ENCODE data around the gene TSPAN11. TPM values are rescaled to one million over a fixed set of nuclear protein-coding genes. Genes with fewer than 3 reads are reported as not detected.

The TSPAN11 gene
- polyA plus RNA-seq, 6 donors from 2014 or later, result not detected

- no peak overlapping the region for H3K27ac Mint-ChIP-seq
- H3K4me1 Mint-ChIP-seq, result peaks cover 0 to 7% (median 0%) of the 10 kb centered on the region in 3 donors
- H3K4me3 Mint-ChIP-seq, result peak overlapping the region in 3 of 8 donors; percentile 16 to 77 (median 40)
- H3K36me3 Mint-ChIP-seq, result no peaks in the 10 kb centered on the region
- peaks cover 0 to 4% (median 0%) of the 10 kb centered on the region in 7 donors for H3K9me3 Mint-ChIP-seq
- ATAC-seq (ENCODE audit: low read depth in 2 of 2), result no peak
- peaks cover 38 to 69% (median 68%) of the 10 kb centered on the region in 3 donors for H3K27me3 Mint-ChIP-seq
- DNase-seq, result no peak
These were observed 669 bp downstream of the TSPAN11 start for GRCh38 chr12:30927222-30927611.

DNA sequence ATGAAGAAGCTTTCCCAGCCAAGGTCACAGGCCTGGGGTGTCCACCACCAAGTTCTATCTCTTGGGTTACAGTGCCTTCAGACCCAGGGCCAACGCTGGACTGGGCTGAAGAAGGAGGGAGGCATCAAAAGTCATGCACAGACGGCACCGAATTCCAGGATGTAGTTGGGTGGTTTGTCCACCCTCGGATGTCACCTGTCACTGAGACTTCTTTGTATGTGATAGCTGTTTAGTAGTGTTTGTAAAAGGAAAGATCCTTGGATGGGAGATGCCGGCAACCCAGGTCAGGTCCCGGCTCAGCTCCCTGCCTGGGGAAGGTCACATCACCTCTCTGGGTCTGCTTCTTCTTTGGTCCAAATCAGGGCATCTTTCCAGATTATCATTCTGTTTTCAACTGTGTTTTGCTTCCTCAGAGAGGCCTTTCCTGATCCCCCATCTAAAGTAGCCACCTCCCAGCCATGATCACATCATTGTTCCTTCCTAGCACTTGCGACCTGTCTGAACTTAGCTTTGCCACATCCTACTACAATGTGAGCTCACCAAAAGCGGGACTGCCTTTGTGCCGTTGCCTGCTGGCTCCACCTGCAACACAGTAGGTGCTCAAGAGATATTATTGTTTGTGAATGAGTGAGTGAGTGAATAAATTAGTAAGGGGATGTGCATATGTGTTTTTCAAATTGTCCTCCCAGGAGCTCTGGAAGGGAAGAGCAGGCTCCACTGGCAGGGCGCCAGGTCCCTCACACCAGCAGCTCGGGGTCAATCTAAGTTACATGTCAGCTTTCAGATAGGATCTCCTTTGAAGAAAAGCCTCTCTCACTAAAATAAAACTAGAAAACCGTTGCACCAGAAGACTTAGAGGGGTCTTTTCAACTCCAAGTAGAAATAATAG lies 2.1 kb downstream of the TSPAN11 start:
- no peaks in the 10 kb centered on the region for H3K36me3 Mint-ChIP-seq
- ATAC-seq (ENCODE audit: low read depth in 2 of 2) (no peak), DNase-seq (no peak)
- peaks cover 0 to 2% (median 0%) of the 10 kb centered on the region in 7 donors for H3K9me3 Mint-ChIP-seq
- H3K27ac Mint-ChIP-seq, result no peak overlapping the region
- H3K4me1 Mint-ChIP-seq, result peaks cover 0 to 7% (median 0%) of the 10 kb centered on the region in 3 donors
- peaks cover 33 to 70% (median 60%) of the 10 kb centered on the region in 3 donors for H3K27me3 Mint-ChIP-seq
- no peak overlapping the region for H3K4me3 Mint-ChIP-seq

DNA sequence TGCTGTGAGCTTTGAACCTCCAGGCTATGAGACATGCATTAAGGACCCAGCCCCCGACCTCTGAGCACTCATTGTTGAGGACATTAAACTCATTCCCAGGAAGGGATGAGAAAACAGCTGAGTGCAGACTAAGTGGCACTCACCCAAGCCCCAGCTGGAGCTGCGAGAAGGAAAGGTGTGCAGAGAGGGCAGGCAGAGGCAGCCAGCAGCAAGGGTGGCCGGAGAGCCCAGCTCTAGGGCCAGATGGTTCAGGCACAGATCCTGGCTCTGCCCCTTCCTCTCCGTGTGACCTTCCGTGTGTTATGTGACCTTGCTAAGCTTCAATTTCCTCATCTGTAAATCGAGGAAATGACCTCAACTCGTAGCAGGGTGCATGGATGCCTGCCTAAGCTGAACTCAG lies 3.7 kb downstream of the TSPAN11 start:
- Mint-ChIP-seq H3K9me3 (peaks cover 0 to 10% (median 5%) of the 10 kb centered on the region in 7 donors), H3K4me1 (peaks cover 0 to 7% (median 0%) of the 10 kb centered on the region in 3 donors), H3K4me3 (no peak overlapping the region), H3K27ac (no peak overlapping the region), H3K27me3 (peaks cover 25 to 56% (median 47%) of the 10 kb centered on the region in 3 donors), H3K36me3 (no peaks in the 10 kb centered on the region)
- ATAC-seq (ENCODE audit: low read depth in 2 of 2) (no peak), DNase-seq (no peak)

DNA sequence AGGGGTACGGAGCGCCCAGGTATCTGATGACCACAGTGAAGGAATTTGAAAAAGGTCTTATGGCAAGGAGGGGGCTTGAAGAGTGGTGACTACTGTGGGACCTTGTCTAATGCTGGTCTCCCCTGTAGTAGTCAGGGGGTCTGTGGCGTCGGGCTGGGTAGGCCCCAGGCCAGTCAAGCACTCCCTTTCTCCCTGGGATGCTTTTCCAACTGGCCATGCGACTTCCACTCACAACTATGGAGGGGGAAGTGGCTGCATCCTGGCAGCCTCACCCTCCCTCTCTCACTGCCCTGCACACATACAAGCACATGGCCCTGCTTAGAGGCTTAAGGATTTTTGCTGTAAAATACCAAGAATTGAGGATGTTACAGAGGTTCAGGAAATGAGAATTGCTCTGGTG lies 4.1 kb downstream of the TSPAN11 start:
- Mint-ChIP-seq H3K4me3 (no peak overlapping the region), H3K27ac (no peak overlapping the region), H3K27me3 (peaks cover 21 to 52% (median 43%) of the 10 kb centered on the region in 3 donors), H3K4me1 (peaks cover 0 to 7% (median 0%) of the 10 kb centered on the region in 3 donors), H3K9me3 (peaks cover 0 to 10% (median 5%) of the 10 kb centered on the region in 7 donors), H3K36me3 (no peaks in the 10 kb centered on the region)
- DNase-seq, result no peak
- no peak for ATAC-seq (ENCODE audit: low read depth in 2 of 2)

DNA sequence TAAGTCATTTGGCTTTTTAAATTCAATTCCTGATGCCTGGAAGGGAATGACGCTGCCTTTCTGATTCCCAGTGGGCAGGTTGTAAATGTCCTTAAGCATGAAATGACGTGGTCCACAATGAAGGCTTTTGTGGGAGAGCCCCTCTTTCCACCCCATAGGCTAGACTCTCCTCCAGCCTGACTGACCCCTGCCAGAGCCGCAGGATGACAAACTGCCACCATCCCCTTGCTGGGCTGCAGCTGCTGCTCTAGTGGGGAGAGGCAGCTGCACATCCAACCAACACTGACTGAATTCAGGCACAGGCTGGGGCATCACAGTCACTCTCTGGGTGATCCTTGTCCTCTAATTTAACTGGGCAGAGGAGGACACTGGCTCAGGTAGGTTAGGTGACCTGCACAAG lies 6.3 kb downstream of the TSPAN11 start:
- peaks cover 15 to 48% (median 26%) of the 10 kb centered on the region in 3 donors for H3K27me3 Mint-ChIP-seq
- peaks cover 0 to 11% (median 7%) of the 10 kb centered on the region in 7 donors for H3K9me3 Mint-ChIP-seq
- no peak overlapping the region for H3K4me3 Mint-ChIP-seq
- ATAC-seq (ENCODE audit: low read depth in 2 of 2), result no peak
- no peak overlapping the region for H3K27ac Mint-ChIP-seq
- no peaks in the 10 kb centered on the region for H3K4me1 Mint-ChIP-seq
- H3K36me3 Mint-ChIP-seq, result no peaks in the 10 kb centered on the region
- no peak for DNase-seq

- Mint-ChIP-seq H3K4me3 (no peak overlapping the region), H3K36me3 (no peaks in the 10 kb centered on the region), H3K27ac (no peak overlapping the region), H3K27me3 (peaks cover 4 to 29% (median 12%) of the 10 kb centered on the region in 3 donors), H3K4me1 (no peaks in the 10 kb centered on the region), H3K9me3 (peaks cover 0 to 11% (median 7%) of the 10 kb centered on the region in 7 donors)
- no peak for DNase-seq
- ATAC-seq (ENCODE audit: low read depth in 2 of 2), result no peak
These were observed 8.3 kb downstream of the TSPAN11 start for GRCh38 chr12:30934811-30935210.

GRCh38 chr12:30936036-30936435 lies 9.5 kb downstream of the TSPAN11 start:
- H3K27ac Mint-ChIP-seq, result no peak overlapping the region
- DNase-seq (no peak), ATAC-seq (ENCODE audit: low read depth in 2 of 2) (no peak)
- peaks cover 0 to 21% (median 5%) of the 10 kb centered on the region in 3 donors for H3K27me3 Mint-ChIP-seq
- H3K4me1 Mint-ChIP-seq, result no peaks in the 10 kb centered on the region
- no peaks in the 10 kb centered on the region for H3K36me3 Mint-ChIP-seq
- no peak overlapping the region for H3K4me3 Mint-ChIP-seq
- H3K9me3 Mint-ChIP-seq, result peaks cover 0 to 11% (median 7%) of the 10 kb centered on the region in 7 donors

DNA sequence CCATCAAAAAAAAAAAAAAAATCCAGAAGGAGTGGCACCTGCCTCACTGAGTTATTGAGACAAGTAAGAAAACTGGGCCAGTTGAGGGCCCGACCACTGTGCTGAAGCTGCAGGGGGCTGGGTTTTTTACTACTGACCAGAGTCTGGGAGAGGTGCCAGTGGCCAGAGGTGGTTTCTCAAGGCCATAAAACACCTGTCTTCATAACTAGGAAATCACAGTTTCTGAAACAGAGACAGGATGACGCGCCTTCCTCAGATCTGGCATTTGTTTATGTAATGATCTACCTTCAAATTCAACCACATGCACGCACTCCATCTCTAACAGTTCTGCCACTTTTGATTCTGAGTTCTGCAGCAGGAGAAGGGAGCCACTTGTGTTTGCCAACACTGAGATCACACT lies 12.7 kb downstream of the TSPAN11 start:
- Mint-ChIP-seq H3K27ac (no peak overlapping the region), H3K4me1 (no peaks in the 10 kb centered on the region), H3K4me3 (no peak overlapping the region), H3K36me3 (no peaks in the 10 kb centered on the region), H3K27me3 (peaks cover 1 to 13% (median 5%) of the 10 kb centered on the region in 3 donors), H3K9me3 (peaks cover 0 to 11% (median 6%) of the 10 kb centered on the region in 7 donors)
- ATAC-seq (ENCODE audit: low read depth in 2 of 2) (no peak), DNase-seq (no peak)

GRCh38 chr12:30942486-30942885 lies 15.9 kb downstream of the TSPAN11 start:
- Mint-ChIP-seq H3K9me3 (peaks cover 0 to 7% (median 2%) of the 10 kb centered on the region in 7 donors), H3K4me1 (peaks cover 0 to 1% (median 0%) of the 10 kb centered on the region in 3 donors), H3K36me3 (peaks cover 0 to 5% of the 10 kb centered on the region in 2 donors), H3K27me3 (peaks cover 0 to 15% (median 5%) of the 10 kb centered on the region in 3 donors), H3K27ac (no peak overlapping the region), H3K4me3 (no peak overlapping the region)
- no peak for ATAC-seq (ENCODE audit: low read depth in 2 of 2)
- no peak for DNase-seq

DNA sequence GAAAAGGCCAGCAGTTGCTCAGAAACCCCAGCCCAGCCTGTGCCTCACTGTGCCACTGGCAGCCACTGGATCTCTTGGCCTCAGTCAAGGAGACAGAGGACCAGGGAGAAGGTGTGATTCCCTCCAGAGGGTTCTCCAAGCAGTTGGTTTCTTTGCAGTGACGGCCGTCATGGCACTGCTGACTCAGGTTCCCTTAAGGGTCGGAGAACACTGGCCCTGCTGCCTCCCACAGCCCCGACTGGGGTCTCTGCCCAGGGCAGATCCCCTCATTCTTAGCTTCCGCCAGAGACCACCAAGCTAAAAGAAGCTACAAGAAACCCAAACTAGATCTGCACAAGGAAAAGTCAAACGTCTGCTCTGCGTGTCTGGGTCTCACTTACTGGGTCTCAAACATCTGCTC lies 16.4 kb downstream of the TSPAN11 start:
- Mint-ChIP-seq H3K9me3 (peaks cover 0 to 10% (median 3%) of the 10 kb centered on the region in 7 donors), H3K36me3 (peaks cover 0 to 10% of the 10 kb centered on the region in 2 donors), H3K27me3 (peaks cover 0 to 18% (median 5%) of the 10 kb centered on the region in 3 donors), H3K4me3 (no peak overlapping the region), H3K4me1 (peaks cover 0 to 1% (median 0%) of the 10 kb centered on the region in 3 donors), H3K27ac (no peak overlapping the region)
- DNase-seq (no peak), ATAC-seq (ENCODE audit: low read depth in 2 of 2) (no peak)

- peaks cover 14 to 29% (median 19%) of the 10 kb centered on the region in 3 donors for H3K27me3 Mint-ChIP-seq
- no peak overlapping the region for H3K4me3 Mint-ChIP-seq
- peaks cover 0 to 12% (median 2%) of the 10 kb centered on the region in 7 donors for H3K9me3 Mint-ChIP-seq
- no peak overlapping the region for H3K27ac Mint-ChIP-seq
- H3K4me1 Mint-ChIP-seq, result peaks cover 0 to 1% (median 0%) of the 10 kb centered on the region in 3 donors
- no peak for ATAC-seq (ENCODE audit: low read depth in 2 of 2)
- H3K36me3 Mint-ChIP-seq, result peaks cover 0 to 10% of the 10 kb centered on the region in 2 donors
- no peak for DNase-seq
These were observed 19.1 kb downstream of the TSPAN11 start for GRCh38 chr12:30945443-30946164.

DNA sequence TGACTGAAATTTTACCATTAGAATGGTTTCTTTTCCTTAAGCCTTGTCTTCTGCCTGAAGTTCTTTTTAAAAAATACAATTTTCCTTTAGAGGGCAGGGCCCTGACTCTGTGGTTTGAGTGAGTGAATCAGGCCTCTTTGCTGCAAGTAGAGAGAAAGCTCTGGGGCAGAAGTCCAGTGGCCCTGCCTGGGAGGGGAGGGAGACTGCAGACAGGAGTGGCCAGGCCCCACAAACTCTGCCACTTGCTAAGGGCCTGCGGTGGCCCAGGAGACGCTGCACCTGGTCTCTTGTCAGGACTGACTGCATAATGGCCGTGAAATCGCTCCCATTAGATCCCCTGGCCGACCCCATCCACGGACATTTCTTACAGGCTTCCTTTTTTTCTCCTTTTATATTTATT lies 25.5 kb downstream of the TSPAN11 start:
- no peak for DNase-seq
- Mint-ChIP-seq H3K27me3 (peaks cover 14 to 23% (median 19%) of the 10 kb centered on the region in 3 donors), H3K27ac (no peak overlapping the region), H3K36me3 (peaks cover 0 to 10% of the 10 kb centered on the region in 2 donors), H3K4me3 (no peak overlapping the region), H3K4me1 (no peaks in the 10 kb centered on the region), H3K9me3 (peaks cover 0 to 12% (median 2%) of the 10 kb centered on the region in 7 donors)
- no peak for ATAC-seq (ENCODE audit: low read depth in 2 of 2)

GRCh38 chr12:30953257-30953656 lies 26.7 kb downstream of the TSPAN11 start:
- peaks cover 14 to 24% (median 20%) of the 10 kb centered on the region in 3 donors for H3K27me3 Mint-ChIP-seq
- DNase-seq (no peak), ATAC-seq (ENCODE audit: low read depth in 2 of 2) (no peak)
- H3K27ac Mint-ChIP-seq, result no peak overlapping the region
- H3K36me3 Mint-ChIP-seq, result no peaks in the 10 kb centered on the region
- no peaks in the 10 kb centered on the region for H3K4me1 Mint-ChIP-seq
- no peak overlapping the region for H3K4me3 Mint-ChIP-seq
- H3K9me3 Mint-ChIP-seq, result peaks cover 0 to 5% (median 0%) of the 10 kb centered on the region in 7 donors

All from naive B cell (primary cell).